ENCODE results near the gene ECHS1. TPM values are rescaled to one million over a fixed set of nuclear protein-coding genes. Genes with fewer than 3 reads are reported as not detected.

Gene ECHS1
- total RNA-seq, 2 experiments from 2014 or later: 46.2 to 48.3 TPM

GRCh38 chr10:133400624-133401424, 27.7 kb upstream of the ECHS1 start:
- H3K79me2 ChIP-seq (ENCODE audit: insufficient read depth, low read depth, low read length): peaks cover 39% of the 10 kb centered on the region
- H2AFZ ChIP-seq (ENCODE audit: low read length): no peak overlapping the region
- no peak for DNase-seq (ENCODE audit: low spot score)
- H3K4me1 ChIP-seq (ENCODE audit: insufficient read depth, low read length, poor library complexity, severe bottlenecking): peaks cover 12% of the 10 kb centered on the region
- no peaks in the 10 kb centered on the region for H3K9me3 ChIP-seq (ENCODE audit: low read length)
- no peaks in the 10 kb centered on the region for H4K20me1 ChIP-seq (ENCODE audit: insufficient read depth, low read length)
- no TSS peak for BruUV-seq (replicated peaks)
- H3K9me2 ChIP-seq (ENCODE audit: insufficient read depth, low read length): no peaks in the 10 kb centered on the region
- no peak overlapping the region for H3K27ac ChIP-seq (ENCODE audit: low read depth, low read length, poor library complexity, severe bottlenecking)
- no peak overlapping the region for H3K4me3 ChIP-seq (ENCODE audit: low read depth, low read length, poor library complexity, severe bottlenecking)
- TF ChIP-seq EZH2phosphoT487 (IDR thresholded peaks at IDR 0.05; ENCODE audit: borderline replicate concordance, low read depth, low read length): no peak
- no peak for TF ChIP-seq CTCF (conservative IDR thresholded peaks at IDR 0.05; ENCODE audit: low read length)
- H3K36me3 ChIP-seq (ENCODE audit: insufficient read depth, low read length): peaks cover 96% of the 10 kb centered on the region
- no peak overlapping the region for H3K4me2 ChIP-seq (ENCODE audit: low read length)
- intact Hi-C loops (cut with micrococcal nuclease; ENCODE audit: unreplicated experiment): no loop called here
- ChIA-PET CTCF (ENCODE audit: unreplicated experiment) (no interaction called here), POLR2A (no interaction called here)

- peaks cover 85% of the 10 kb centered on the region for H3K36me3 ChIP-seq (ENCODE audit: insufficient read depth, low read length)
- H2AFZ ChIP-seq (ENCODE audit: low read length): no peak overlapping the region
- H3K79me2 ChIP-seq (ENCODE audit: insufficient read depth, low read depth, low read length): peaks cover 42% of the 10 kb centered on the region
- POLR2A ChIA-PET: no interaction called here
- H3K27ac ChIP-seq (ENCODE audit: low read depth, low read length, poor library complexity, severe bottlenecking): no peak overlapping the region
- BruUV-seq (replicated peaks): no TSS peak
- H3K9me3 ChIP-seq (ENCODE audit: low read length): no peaks in the 10 kb centered on the region
- H3K4me3 ChIP-seq (ENCODE audit: low read depth, low read length, poor library complexity, severe bottlenecking): no peak overlapping the region
- no peaks in the 10 kb centered on the region for H4K20me1 ChIP-seq (ENCODE audit: insufficient read depth, low read length)
- CTCF ChIA-PET (ENCODE audit: unreplicated experiment): no interaction called here
- H3K4me2 ChIP-seq (ENCODE audit: low read length): no peak overlapping the region
- intact Hi-C loops (cut with micrococcal nuclease; ENCODE audit: unreplicated experiment): no loop called here
- H3K4me1 ChIP-seq (ENCODE audit: insufficient read depth, low read length, poor library complexity, severe bottlenecking): peaks cover 14% of the 10 kb centered on the region
- no peak for DNase-seq (ENCODE audit: low spot score)
- H3K9me2 ChIP-seq (ENCODE audit: insufficient read depth, low read length): no peaks in the 10 kb centered on the region
- no peak for TF ChIP-seq CTCF (conservative IDR thresholded peaks at IDR 0.05; ENCODE audit: low read length)
- no peak for TF ChIP-seq EZH2phosphoT487 (IDR thresholded peaks at IDR 0.05; ENCODE audit: borderline replicate concordance, low read depth, low read length)
Observed at GRCh38 chr10:133399123-133399601, 26.0 kb upstream of the ECHS1 start.

GRCh38 chr10:133397938-133398337, 24.8 kb upstream of the ECHS1 start:
- Histone ChIP-seq H3K79me2 (ENCODE audit: insufficient read depth, low read depth, low read length) (peaks cover 48% of the 10 kb centered on the region), H3K27ac (ENCODE audit: low read depth, low read length, poor library complexity, severe bottlenecking) (no peak overlapping the region), H3K36me3 (ENCODE audit: insufficient read depth, low read length) (peaks cover 75% of the 10 kb centered on the region), H4K20me1 (ENCODE audit: insufficient read depth, low read length) (no peaks in the 10 kb centered on the region), H3K9me3 (ENCODE audit: low read length) (no peaks in the 10 kb centered on the region), H3K4me1 (ENCODE audit: insufficient read depth, low read length, poor library complexity, severe bottlenecking) (peaks cover 22% of the 10 kb centered on the region), H3K4me3 (ENCODE audit: low read depth, low read length, poor library complexity, severe bottlenecking) (no peak overlapping the region), H3K9me2 (ENCODE audit: insufficient read depth, low read length) (no peaks in the 10 kb centered on the region), H2AFZ (ENCODE audit: low read length) (no peak overlapping the region), H3K4me2 (ENCODE audit: low read length) (no peak overlapping the region)
- CTCF ChIA-PET (ENCODE audit: unreplicated experiment): no interaction called here
- TF ChIP-seq CTCF (conservative IDR thresholded peaks at IDR 0.05; ENCODE audit: low read length): no peak
- TF ChIP-seq EZH2phosphoT487 (IDR thresholded peaks at IDR 0.05; ENCODE audit: borderline replicate concordance, low read depth, low read length): no peak
- intact Hi-C loops (cut with micrococcal nuclease; ENCODE audit: unreplicated experiment): no loop called here
- POLR2A ChIA-PET: interaction anchor here (0.8 kb wide), 1 partner anchor 9 kb away, joined by 3 read pairs; no protein-coding TSS in a partner anchor
- no TSS peak for BruUV-seq (replicated peaks)
- DNase-seq (ENCODE audit: low spot score): no peak
